HEK293 (cell line): ENCODE data around the gene GPR146.
A peak's percentile ranks its signal among the peaks of the same experiment; 100 is the strongest.

ENCODE experiments used
- CTCF ChIA-PET: fragments of 350-600 bp; formaldehyde crosslinking; extraction: SDS; loops from one replicate; lab custom pipeline; 2021; ENCODE audit warnings: antibody characterized with exemption; lab: Yijun Ruan, JAX
- POLR2A ChIA-PET: fragments of 300-600 bp; formaldehyde crosslinking; extraction: SDS; loops from one replicate; lab custom pipeline; 2020; ENCODE audit warnings: antibody characterized with exemption, inconsistent platforms; lab: Yijun Ruan, JAX
- H3K27ac ChIP-seq: fragments of 200-500 bp; sonication (Bioruptor generic); 2 replicates; pipeline ENCODE4 v1.5.1; 2014; ENCODE audit warnings: low read depth, low read length, control low read depth, inconsistent platforms; ENCODE audit errors: extremely low read depth
- H3K36me3 ChIP-seq, 2 experiments: fragments of 200-500 bp in 1 of 2; sonication (Bioruptor generic) in 1 of 2; 1 replicate in 1 of 2; 2 replicates in 1 of 2; pipeline ENCODE4 v1.5.1; 2014 to 2017; ENCODE audit warnings: inconsistent platforms in 2 of 2, low read length in 2 of 2; ENCODE audit not compliant: control insufficient read depth in 2 of 2, insufficient read depth in 1 of 2
- H3K4me1 ChIP-seq: fragments of 200-500 bp; sonication (Bioruptor generic); 2 replicates; pipeline ENCODE4 v1.5.1; 2014; ENCODE audit warnings: mild to moderate bottlenecking, low read length, inconsistent platforms; ENCODE audit not compliant: control insufficient read depth, insufficient read depth
- H3K4me3 ChIP-seq: 2 replicates; pipeline ENCODE4 v1.5.1; 2011; ENCODE audit warnings: low read depth, mild to moderate bottlenecking, control low read depth, low read length, moderate library complexity
- H3K9me3 ChIP-seq: fragments of 200-500 bp; sonication (Bioruptor generic); 2 replicates; pipeline ENCODE4 v1.5.1; 2014; ENCODE audit warnings: low read depth, low read length, inconsistent platforms; ENCODE audit not compliant: control insufficient read depth, insufficient read depth
- BCL11B ChIP-seq: fragments of 450-650 bp; formaldehyde crosslinking; IDR thresholded peaks from 2 replicates; pipeline ENCODE4 v1.5.1; 2016; ENCODE audit warnings: low read depth, missing biosample characterization, missing genetic modification characterization
- GLIS1 ChIP-seq: fragments of 450-650 bp; formaldehyde crosslinking; IDR thresholded peaks from 2 replicates; pipeline ENCODE4 v1.5.1; 2016; ENCODE audit warnings: missing biosample characterization, missing genetic modification characterization
- MEIS1 ChIP-seq: sonication (generic); formaldehyde crosslinking; IDR thresholded peaks from 2 replicates; pipeline ENCODE4 v1.8.1; 2022; ENCODE audit warnings: missing genetic modification reagents, mild to moderate bottlenecking, borderline replicate concordance
- SCRT1 ChIP-seq: fragments of 450-650 bp; formaldehyde crosslinking; IDR thresholded peaks from 2 replicates; pipeline ENCODE4 v1.5.1; 2016; ENCODE audit warnings: missing biosample characterization, missing genetic modification characterization, borderline replicate concordance
- ZBTB21 ChIP-seq: fragments of 450-650 bp; formaldehyde crosslinking; IDR thresholded peaks from 2 replicates; pipeline ENCODE4 v1.5.1; 2017; ENCODE audit warnings: missing biosample characterization, missing genetic modification characterization
- ZBTB44 ChIP-seq: fragments of 450-650 bp; IDR thresholded peaks from 2 replicates; pipeline ENCODE4 v1.5.1; 2018; ENCODE audit warnings: missing biosample characterization, mild to moderate bottlenecking, missing genetic modification characterization
- ZNF133 ChIP-seq: fragments of 450-650 bp; formaldehyde crosslinking; IDR thresholded peaks from 2 replicates; pipeline ENCODE4 v1.5.1; 2016; ENCODE audit warnings: missing biosample characterization, missing genetic modification characterization
- ZNF140 ChIP-seq: fragments of 450-650 bp; formaldehyde crosslinking; IDR thresholded peaks from 2 replicates; pipeline ENCODE4 v1.5.1; 2016; ENCODE audit warnings: missing biosample characterization, missing genetic modification characterization
- ZNF174 ChIP-seq: fragments of 450-650 bp; formaldehyde crosslinking; IDR thresholded peaks from 2 replicates; pipeline ENCODE4 v1.5.0; 2017; ENCODE audit warnings: missing biosample characterization, mild to moderate bottlenecking, missing genetic modification characterization
- ZNF274 ChIP-seq, 2 experiments: fragments of 200-500 bp in 1 of 2; fragments of 450-650 bp in 1 of 2; sonication (Bioruptor generic) in 1 of 2; formaldehyde crosslinking in 1 of 2; IDR thresholded peaks; 2 replicates each; pipeline versions ENCODE4 v1.5.1 to v1.6.1; 2014 to 2016; ENCODE audit warnings: borderline replicate concordance in 1 of 2, inconsistent platforms in 1 of 2, low read length in 1 of 2, missing biosample characterization in 1 of 2, missing genetic modification characterization in 1 of 2
- ZNF350 ChIP-seq: fragments of 450-650 bp; formaldehyde crosslinking; IDR thresholded peaks from 2 replicates; pipeline ENCODE4 v1.5.0; 2017; ENCODE audit warnings: missing biosample characterization, mild to moderate bottlenecking, missing genetic modification characterization
- ZNF398 ChIP-seq: fragments of 450-650 bp; formaldehyde crosslinking; IDR thresholded peaks from 2 replicates; pipeline ENCODE4 v1.5.1; 2017; ENCODE audit warnings: missing biosample characterization, missing genetic modification characterization
- ZNF433 ChIP-seq: fragments of 450-650 bp; formaldehyde crosslinking; IDR thresholded peaks from 2 replicates; pipeline ENCODE4 v1.5.1; 2016; ENCODE audit warnings: missing biosample characterization, missing genetic modification characterization, low read depth
- ZNF510 ChIP-seq: fragments of 450-650 bp; formaldehyde crosslinking; IDR thresholded peaks from 2 replicates; pipeline ENCODE4 v1.5.1; 2018; ENCODE audit warnings: mild to moderate bottlenecking, missing genetic modification characterization, missing biosample characterization; ENCODE audit not compliant: insufficient replicate concordance
- ZNF555 ChIP-seq: fragments of 450-650 bp; formaldehyde crosslinking; conservative IDR thresholded peaks from 2 replicates; pipeline ENCODE4 v1.5.1; 2017; ENCODE audit warnings: missing biosample characterization, mild to moderate bottlenecking, missing genetic modification characterization, inconsistent platforms
- ZNF692 ChIP-seq: fragments of 450-650 bp; formaldehyde crosslinking; IDR thresholded peaks from 2 replicates; pipeline ENCODE4 v1.5.1; 2016; ENCODE audit warnings: missing biosample characterization, missing genetic modification characterization
- TF ChIP-seq, protein P1 (sequence below): fragments of 450-650 bp; formaldehyde crosslinking; IDR thresholded peaks from 2 replicates; pipeline ENCODE4 v1.5.1; 2016; ENCODE audit warnings: missing biosample characterization, missing genetic modification characterization

GPR146 gene

DNA sequence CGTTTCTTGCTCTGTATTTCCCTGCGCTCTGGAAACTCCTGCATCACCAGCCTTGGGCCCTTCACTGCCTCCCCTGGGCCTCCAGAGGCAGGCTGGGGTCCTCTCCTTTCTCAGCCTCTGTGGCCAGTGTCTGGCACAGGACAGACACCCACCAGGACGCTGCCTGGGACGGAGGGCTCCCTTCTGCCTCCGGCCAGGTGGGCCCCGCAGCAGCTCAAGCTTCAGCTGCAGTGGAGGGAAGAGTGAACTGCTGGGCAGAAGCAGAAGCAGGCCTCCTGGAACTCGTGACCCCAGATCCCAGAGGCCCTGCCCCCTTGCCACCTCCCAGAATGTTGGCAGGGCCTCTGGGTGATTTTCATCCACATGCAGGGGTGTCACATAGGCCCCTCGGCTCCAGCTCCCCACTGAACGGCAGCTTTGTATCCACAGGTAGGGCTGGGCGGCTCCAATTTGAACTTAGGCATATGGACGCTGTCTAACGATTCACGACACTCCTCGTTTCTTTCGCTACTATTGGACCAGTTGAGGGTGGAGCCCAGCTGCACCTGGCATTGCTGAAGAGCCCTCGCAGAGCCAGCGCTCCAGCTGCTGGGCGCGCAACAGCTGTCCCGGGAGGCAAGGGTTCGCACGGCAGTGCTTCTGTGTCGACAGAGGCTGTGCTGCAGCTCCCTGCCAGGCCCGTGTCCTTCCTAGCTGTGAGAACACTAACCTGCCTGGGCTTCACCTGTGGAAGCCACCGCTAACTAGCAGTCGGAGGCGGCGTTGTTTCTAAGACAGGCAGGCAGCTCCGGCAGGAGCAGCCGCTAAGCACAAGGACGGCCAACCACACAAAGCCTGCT, 18.4 kb upstream of the GPR146 start (continued):
- TF ChIP-seq ZBTB21 (tag by site-specific recombination), result no peak
- no peak for TF ChIP-seq ZBTB44
- TF ChIP-seq ZNF555, result no peak
- TF ChIP-seq ZNF692 (tag by site-specific recombination), result peak; percentile 69
- TF ChIP-seq, all 188 proteins: peak for 3

- H3K4me3 ChIP-seq, result no peak overlapping the region; the same call in 1 of the 2 replicates
- CTCF ChIA-PET, result interaction anchor here (0.6 to 1.7 kb wide), 3 partner anchors 39 to 151 kb away, joined by 3 to 14 read pairs (median 6); no protein-coding TSS in a partner anchor
Observed at GRCh38 chr7:1026721-1027161, 17.6 kb upstream of the GPR146 start.

More at GRCh38 chr7:1026721-1027161, 17.6 kb upstream of the GPR146 start:
- no peak for TF ChIP-seq ZNF133 (tag by site-specific recombination)
- TF ChIP-seq, protein P1, sequence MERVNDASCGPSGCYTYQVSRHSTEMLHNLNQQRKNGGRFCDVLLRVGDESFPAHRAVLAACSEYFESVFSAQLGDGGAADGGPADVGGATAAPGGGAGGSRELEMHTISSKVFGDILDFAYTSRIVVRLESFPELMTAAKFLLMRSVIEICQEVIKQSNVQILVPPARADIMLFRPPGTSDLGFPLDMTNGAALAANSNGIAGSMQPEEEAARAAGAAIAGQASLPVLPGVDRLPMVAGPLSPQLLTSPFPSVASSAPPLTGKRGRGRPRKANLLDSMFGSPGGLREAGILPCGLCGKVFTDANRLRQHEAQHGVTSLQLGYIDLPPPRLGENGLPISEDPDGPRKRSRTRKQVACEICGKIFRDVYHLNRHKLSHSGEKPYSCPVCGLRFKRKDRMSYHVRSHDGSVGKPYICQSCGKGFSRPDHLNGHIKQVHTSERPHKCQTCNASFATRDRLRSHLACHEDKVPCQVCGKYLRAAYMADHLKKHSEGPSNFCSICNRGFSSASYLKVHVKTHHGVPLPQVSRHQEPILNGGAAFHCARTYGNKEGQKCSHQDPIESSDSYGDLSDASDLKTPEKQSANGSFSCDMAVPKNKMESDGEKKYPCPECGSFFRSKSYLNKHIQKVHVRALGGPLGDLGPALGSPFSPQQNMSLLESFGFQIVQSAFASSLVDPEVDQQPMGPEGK (tag by site-specific recombination), result no peak
- no peak for TF ChIP-seq ZNF174
- TF ChIP-seq MEIS1 (CRISPR knock-in tag), result no peak
- no peak for TF ChIP-seq ZNF274 (IDR thresholded peaks at IDR 0.05; ENCODE audit: low read length)
- no peak for TF ChIP-seq ZNF274 (tag by site-specific recombination; IDR thresholded peaks at IDR 0.05; ENCODE audit: borderline replicate concordance)
- no peak for TF ChIP-seq ZNF398 (tag by site-specific recombination)
- no peak for TF ChIP-seq ZNF350
- TF ChIP-seq SCRT1 (tag by site-specific recombination), result no peak
- no peak for TF ChIP-seq BCL11B (tag by site-specific recombination)
- no peak for TF ChIP-seq ZNF510
- no peak for TF ChIP-seq ZNF140 (tag by site-specific recombination)
- TF ChIP-seq ZNF433 (tag by site-specific recombination), result no peak
- TF ChIP-seq GLIS1 (tag by site-specific recombination), result no peak
- POLR2A ChIA-PET, result no interaction called here
- H3K27ac ChIP-seq, result no peak overlapping the region
- H3K36me3 ChIP-seq, result peaks cover 0 to 18% of the 10 kb centered on the region in 2 experiments; a peak in 1 of 3 replicates
- peaks cover 10% of the 10 kb centered on the region; the same call in 1 of the 2 replicates for H3K4me1 ChIP-seq
- H3K9me3 ChIP-seq, result no peaks in the 10 kb centered on the region
